ENCODE results near the gene FLNC.

FLNC gene

GRCh38 chr7:128894101-128894440, 63.9 kb downstream of the FLNC start:
- no peak for DNase-seq (ENCODE audit: low read depth)

- no peak for DNase-seq (ENCODE audit: low read depth)
These were observed 65.1 kb downstream of the FLNC start for GRCh38 chr7:128895320-128895719.

DNA sequence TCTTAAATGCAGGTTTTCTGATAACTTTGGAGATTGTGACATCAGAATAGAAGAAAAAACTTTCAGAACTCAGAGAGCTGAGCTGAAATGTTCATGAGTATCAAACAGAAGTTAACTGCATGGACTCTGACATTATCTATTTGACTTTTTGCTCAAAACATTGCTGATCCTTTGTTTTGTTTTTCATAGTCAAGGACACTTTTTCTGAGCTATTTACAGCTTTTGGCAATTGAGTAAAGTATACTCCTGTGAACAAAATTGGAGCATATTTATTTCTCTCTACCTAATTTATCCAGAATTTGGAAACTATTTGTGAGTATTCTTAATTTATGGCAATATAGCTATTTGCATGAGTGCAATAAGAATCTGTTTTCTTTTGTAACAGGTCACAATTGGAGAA, 69.2 kb downstream of the FLNC start:
- DNase-seq (ENCODE audit: low read depth): no peak

DNA sequence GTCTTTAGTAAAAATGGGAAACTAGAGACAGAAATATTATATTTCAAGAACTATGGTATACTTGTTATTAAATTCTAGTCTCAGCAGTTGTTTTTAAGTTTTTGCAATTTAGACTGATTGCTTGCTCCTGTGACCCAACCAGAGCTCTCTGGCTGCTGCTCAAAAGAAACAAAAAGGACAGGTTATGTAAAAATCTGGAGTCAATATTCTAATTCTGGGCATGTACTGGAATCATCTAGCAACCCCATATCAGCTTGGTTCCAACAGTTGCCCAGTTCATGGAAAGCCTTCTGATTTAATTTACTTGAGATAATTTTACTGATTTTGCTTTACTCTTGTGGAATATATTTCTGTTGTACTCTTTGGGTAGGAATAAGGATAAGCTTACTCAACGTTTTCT, 70.0 kb downstream of the FLNC start:
- DNase-seq (ENCODE audit: low read depth): no peak

GRCh38 chr7:128902761-128903585, 72.8 kb downstream of the FLNC start:
- DNase-seq (ENCODE audit: low read depth): no peak

- DNase-seq (ENCODE audit: low read depth): no peak
These were observed 73.6 kb downstream of the FLNC start for GRCh38 chr7:128903621-128904361.

DNA sequence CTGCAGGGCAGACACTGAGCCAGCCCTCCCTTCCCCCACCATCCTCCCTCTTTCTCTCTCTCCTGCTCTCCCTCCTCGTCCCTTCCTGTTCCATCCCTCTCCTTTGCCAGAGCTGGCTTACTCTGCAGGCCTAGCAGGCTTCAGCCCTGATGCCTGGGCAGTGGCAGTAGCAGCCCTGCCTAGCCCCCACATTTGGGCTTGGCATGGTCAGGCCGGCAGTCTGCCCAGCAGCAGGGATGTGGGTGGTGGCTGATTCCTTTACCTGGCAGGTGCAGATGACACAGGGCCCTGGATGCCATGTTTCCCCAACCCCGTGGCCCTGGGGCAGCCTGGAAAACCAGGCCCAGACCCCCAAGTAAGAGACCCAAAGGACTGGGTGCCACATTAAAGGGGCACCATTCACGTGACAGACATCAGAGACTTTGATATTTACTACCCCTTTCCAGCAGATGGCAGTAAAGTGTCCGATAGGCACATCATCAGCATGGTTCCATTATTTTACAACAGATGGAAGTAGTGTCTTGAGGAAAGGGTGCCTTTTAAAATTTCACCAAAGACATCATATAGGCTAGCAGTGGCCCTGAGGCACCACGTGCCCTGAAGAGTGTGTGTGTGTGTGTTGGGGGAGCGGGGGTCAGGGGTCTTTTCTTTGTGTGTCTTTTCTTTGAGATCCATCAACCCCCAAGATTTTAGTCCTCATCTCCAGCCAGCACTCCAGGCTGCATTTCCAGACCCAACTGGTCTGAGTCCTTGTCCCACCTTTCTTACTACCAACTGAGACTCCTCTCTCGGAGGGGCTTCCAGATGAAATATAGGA, 74.4 kb downstream of the FLNC start:
- peak; percentile 38 for DNase-seq (ENCODE audit: low read depth)

GRCh38 chr7:128906001-128906765, 76.0 kb downstream of the FLNC start:
- DNase-seq (ENCODE audit: low read depth): no peak

- DNase-seq (ENCODE audit: low read depth): no peak
These were observed 76.8 kb downstream of the FLNC start for GRCh38 chr7:128906766-128907559.
